ENCODE results near the gene PCAT7.
"Not testable (repeated sequence)": the region's sequence is repeated elsewhere in the genome, so short reads cannot be mapped to it uniquely, and the experiment has no call there.

Gene PCAT7

GRCh38 chr9:94563548-94563947 is 8.7 kb downstream of the PCAT7 start:
- no peak for DNase-seq (ENCODE audit: low read depth in 2 of 2)

- not testable (repeated sequence) for DNase-seq (ENCODE audit: low read depth in 2 of 2)
Measured at GRCh38 chr9:94564279-94564678, 9.4 kb downstream of the PCAT7 start.

GRCh38 chr9:94566550-94566949 is 11.7 kb downstream of the PCAT7 start:
- DNase-seq (ENCODE audit: low read depth in 2 of 2), result no peak

GRCh38 chr9:94567271-94567670 is 12.4 kb downstream of the PCAT7 start:
- DNase-seq (ENCODE audit: low read depth in 2 of 2), result no peak

GRCh38 chr9:94568250-94568889 is 13.5 kb downstream of the PCAT7 start:
- no peak for DNase-seq (ENCODE audit: low read depth in 2 of 2)

GRCh38 chr9:94568972-94569712 is 14.3 kb downstream of the PCAT7 start:
- no peak for DNase-seq (ENCODE audit: low read depth in 2 of 2)

GRCh38 chr9:94576131-94576530 is 21.2 kb downstream of the PCAT7 start:
- DNase-seq (ENCODE audit: low read depth in 2 of 2), result no peak

GRCh38 chr9:94577036-94577435 is 22.2 kb downstream of the PCAT7 start:
- no peak for DNase-seq (ENCODE audit: low read depth in 2 of 2)

- no peak for DNase-seq (ENCODE audit: low read depth in 2 of 2)
Measured at GRCh38 chr9:94577571-94577970, 22.7 kb downstream of the PCAT7 start.

GRCh38 chr9:94581728-94582127 is 26.8 kb downstream of the PCAT7 start:
- DNase-seq (ENCODE audit: low read depth in 2 of 2), result no peak

GRCh38 chr9:94584555-94584954 is 29.7 kb downstream of the PCAT7 start:
- no peak for DNase-seq (ENCODE audit: low read depth in 2 of 2)

- DNase-seq (ENCODE audit: low read depth in 2 of 2), result no peak
Measured at GRCh38 chr9:94586316-94586715, 31.4 kb downstream of the PCAT7 start.

- no peak for DNase-seq (ENCODE audit: low read depth in 2 of 2)
Measured at GRCh38 chr9:94586814-94587213, 31.9 kb downstream of the PCAT7 start.

GRCh38 chr9:94588681-94589080 is 33.8 kb downstream of the PCAT7 start:
- DNase-seq (ENCODE audit: low read depth in 2 of 2), result no peak

- DNase-seq (ENCODE audit: low read depth in 2 of 2), result not testable (repeated sequence)
Measured at GRCh38 chr9:94591046-94591545, 36.2 kb downstream of the PCAT7 start.

GRCh38 chr9:94591876-94592275 is 37.0 kb downstream of the PCAT7 start:
- DNase-seq (ENCODE audit: low read depth in 2 of 2), result no peak

GRCh38 chr9:94592683-94593082 is 37.8 kb downstream of the PCAT7 start:
- DNase-seq (ENCODE audit: low read depth in 2 of 2), result not testable (repeated sequence)

GRCh38 chr9:94593459-94594345 is 38.8 kb downstream of the PCAT7 start, which contains the start of gene FBP2:
FBP2 (minus strand) TSS chr9:94593824; CDS start chr9:94593726, 98 bp downstream.
- DNase-seq (ENCODE audit: low read depth in 2 of 2), result no peak

GRCh38 chr9:94599102-94599501 is 44.2 kb downstream of the PCAT7 start:
- no peak for DNase-seq (ENCODE audit: low read depth in 2 of 2)

- no peak for DNase-seq (ENCODE audit: low read depth in 2 of 2)
Measured at GRCh38 chr9:94600258-94600657, 45.4 kb downstream of the PCAT7 start.

- DNase-seq (ENCODE audit: low read depth in 2 of 2), result no peak
Measured at GRCh38 chr9:94600715-94601114, 45.8 kb downstream of the PCAT7 start.

- DNase-seq (ENCODE audit: low read depth in 2 of 2), result no peak
Measured at GRCh38 chr9:94602666-94603065, 47.8 kb downstream of the PCAT7 start.
